NCI-H1436 (cell line): Measurements from ENCODE around the gene AEBP1.

Source experiments
- DNase-seq: peaks from one replicate; lab custom pipeline; 2025; lab: John Stamatoyannopoulos, UW

AEBP1 gene

DNA sequence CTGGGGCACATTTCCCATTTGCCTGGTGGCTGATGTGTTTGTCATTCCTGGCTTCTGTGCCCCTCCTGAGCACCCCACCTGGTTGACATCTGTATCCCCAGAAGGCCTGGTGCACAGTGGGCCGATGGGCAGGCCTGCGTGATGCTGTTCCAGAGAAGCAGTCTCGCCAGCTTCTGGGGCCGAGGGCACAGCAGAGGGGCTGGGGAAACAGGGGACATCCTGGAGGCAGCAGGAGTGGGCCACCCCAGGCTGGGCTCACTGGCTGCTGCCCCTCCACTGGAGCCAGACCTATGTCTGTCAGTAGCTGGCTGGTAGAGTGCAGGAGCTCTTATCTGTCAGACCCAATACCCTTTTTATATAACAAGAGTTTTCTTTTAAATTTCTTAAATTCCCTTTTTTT is 37.9 kb downstream of the AEBP1 start:
- no peak for DNase-seq

DNA sequence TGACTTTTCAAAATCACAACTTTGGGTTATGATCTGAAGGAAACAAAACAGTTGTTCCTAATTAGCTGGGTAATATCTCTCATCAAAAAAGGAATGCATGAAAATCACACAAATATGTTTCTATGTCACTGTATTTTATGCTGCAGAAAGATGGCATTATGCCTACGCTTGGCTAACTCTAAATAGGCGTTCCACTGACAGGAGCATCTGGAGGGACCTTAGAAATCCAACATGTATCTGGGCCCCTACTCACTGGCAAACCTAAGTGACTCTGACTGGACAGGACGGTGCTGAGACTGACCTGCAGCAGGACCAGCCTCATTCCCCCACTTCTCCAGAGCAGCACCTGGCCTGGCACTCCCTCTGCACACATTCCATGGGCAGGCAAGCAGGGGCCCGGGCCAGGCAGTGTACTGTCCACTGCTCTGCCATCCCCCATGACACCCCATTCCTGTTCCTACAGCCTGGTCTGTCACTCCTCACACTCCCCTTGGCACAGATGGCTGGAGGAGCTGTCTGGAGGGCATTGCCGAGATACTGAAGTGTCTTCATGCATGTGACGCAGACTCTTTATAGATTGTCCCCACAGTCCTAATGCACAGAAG is 39.6 kb downstream of the AEBP1 start:
- DNase-seq: no peak

DNA sequence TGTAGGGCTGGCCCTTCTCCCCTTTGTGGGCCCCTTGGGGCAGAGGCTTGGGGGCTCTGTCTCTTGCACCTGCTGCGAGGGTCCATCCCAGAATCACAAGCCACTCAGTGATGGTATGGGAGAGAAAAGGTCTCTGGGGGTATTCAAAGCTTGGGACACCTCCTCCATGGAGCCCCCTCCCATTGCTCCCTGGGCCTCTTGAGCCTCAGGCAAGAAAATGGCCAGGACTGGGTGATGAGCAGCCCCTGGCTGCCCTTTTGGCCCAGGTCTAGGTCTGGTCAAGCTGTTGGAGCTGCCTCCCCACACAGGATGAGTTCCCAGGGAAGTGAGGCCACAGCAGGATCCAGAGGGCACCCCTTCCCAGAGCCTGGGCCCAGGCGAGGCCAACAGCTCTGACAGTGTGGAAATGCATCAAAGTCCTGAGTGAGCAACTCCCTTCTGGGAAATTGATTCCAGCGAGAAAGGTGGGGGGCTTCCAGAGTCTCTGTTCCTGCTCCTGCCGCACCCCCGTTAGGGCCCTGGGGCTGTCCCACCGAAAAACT is 40.4 kb downstream of the AEBP1 start:
- DNase-seq: no peak

DNA sequence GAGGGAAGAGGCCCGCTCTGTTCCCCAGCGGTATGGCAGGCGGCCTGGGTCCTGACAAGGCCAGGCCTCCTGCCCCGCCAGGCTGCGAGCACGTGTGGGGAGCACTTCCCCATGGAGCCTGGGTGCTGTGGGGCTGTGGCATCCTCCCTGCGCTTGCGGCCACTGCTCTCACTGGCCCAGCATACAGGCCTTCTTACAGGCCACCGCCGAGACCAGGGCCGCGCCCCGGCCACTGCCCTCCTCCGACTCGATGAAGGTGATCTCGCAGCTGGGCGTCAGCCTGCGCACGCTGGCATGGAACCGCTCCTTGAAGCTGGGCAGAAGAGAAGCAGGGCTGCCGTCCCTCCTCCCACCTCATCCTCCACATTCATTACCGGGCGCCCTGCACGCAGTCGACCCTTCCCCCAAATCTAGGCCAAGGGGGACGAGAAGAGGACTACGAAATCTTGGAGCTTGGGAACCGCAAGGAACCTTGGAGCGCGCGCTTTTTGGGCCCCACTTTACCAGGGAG is 40.9 kb downstream of the AEBP1 start:
- no peak for DNase-seq

DNA sequence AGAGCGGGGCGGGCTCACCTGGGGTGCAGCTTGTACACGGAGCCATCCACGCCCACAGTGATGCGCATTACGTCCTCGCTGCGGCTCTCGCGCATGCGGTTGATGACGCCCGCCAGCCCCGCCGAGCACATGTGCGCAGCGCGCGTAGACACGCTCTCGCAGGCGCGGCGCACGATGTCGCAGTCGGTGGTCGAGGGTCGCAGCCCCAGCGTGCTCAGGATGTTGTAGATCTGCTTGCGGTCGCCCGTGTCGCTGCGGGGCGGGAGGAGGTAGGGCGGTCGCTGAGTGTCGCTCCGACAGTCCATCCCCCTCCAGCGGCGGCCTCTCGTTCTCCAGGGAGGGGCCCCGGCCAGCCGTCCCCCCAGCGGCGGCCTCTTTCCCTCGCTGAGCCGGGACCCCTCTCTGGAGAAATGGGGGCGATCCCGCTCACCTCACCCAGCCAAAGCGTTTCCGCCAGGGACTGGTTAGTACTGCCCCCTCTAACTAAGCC is 41.4 kb downstream of the AEBP1 start:
- no peak for DNase-seq

DNA sequence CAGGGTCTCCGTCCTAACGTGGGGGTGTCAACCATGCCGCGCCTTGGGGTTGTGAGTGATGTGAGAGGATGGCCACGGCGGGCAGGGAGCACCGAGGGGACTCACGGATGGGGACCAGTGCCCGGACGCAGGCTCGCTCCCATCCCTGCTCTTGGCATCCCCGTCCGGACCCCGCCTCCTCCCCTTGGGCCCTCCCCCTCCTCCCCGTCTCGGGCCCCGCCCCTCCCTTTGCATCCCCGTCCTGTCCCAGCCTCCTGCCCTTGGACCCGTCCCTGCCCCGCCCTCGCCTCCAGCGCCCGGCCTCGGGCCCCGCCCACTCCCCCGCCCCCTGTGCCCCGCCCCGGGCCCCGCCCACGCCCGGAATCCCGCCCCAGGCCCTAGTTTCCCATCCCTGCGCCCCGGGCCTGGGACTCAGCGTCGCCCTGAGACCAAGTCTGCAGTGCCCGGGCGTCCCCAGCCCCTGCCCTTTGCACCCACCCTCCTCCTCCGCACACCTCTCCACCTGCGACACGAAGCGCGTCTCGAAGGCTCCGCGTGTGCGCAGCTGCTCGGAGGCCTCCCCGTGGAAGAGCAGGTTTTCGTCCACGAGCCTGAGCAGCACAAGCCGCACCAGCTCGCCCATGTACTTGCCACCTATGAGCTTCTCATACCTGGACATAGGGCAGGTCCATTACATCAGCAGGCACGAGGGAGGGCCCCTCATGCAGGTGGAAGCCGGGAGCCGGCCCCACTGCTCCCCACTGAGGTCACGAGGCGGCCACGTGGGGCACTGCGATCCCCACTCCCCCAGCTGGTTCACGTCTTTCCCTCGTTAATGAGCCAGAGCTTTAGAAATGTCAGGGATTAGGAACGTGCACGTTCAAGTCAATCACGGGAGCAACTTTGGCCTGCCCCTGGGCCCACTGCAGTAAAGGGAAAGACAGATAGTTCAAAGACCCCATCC is 42.1 kb downstream of the AEBP1 start:
- DNase-seq: no peak

DNA sequence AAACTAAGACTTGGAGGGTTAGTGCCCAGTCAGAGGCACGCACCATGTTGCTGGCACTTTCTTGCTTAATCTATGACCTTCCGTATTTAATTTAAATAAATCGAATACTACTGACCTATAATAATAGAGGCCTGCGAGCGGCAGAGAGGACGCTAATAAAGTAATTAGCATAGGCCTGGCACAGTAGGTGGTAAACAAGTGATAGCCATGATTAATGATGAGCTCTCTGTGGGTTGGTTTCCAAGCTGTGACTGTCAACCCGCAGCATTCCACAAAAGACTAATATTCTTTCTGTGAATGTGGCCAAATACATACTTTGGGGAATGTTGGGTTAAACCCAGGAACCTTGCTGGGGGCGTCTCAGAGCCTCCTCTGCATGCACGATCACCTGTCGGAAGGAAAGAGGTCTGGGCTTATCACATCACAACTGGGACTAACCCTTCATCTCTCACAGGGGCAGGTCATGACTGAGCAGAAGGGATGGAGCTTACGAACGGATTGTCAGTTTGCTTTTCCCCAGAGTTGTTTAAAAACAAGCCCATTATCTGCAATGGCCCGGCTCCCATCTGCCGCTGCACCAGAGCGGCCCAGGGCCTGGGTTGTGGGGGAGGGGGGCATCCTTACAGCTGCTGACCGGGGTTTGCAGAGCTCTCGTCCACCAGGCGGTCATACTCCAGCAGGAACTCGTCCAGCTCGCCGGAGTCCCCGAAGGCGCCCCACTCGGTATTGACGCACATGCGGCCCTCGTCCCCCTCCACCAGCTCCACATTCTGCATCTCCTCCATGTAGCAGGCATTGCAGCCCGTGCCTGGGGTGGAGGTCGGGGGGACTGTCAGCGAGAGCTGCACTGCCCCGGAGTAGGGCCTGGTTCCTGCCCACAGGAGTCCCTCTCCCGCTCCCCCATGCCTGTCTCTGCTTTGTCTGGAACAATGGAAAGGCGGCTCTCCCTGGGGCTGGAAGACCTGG is 43.2 kb downstream of the AEBP1 start:
- DNase-seq: no peak

DNA sequence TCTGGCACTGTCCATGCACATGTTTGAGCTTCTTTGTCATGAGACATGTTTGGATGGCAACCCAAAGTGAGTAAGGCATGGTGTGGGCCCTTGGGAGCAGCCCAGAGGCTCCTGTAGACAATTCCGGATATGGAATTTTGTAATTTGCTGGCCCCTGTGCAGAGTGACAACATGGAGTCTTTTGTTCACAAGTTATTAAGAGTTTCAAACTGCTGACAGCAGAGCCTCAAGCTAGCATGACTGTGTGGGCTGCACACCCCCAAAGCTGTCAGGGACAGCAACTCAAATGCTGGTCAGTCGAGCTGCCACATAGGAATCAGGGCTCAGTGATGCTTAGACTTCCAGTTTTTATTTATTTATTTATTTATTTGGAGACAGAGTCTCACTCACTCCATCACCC is 44.0 kb downstream of the AEBP1 start:
- DNase-seq: no peak

DNA sequence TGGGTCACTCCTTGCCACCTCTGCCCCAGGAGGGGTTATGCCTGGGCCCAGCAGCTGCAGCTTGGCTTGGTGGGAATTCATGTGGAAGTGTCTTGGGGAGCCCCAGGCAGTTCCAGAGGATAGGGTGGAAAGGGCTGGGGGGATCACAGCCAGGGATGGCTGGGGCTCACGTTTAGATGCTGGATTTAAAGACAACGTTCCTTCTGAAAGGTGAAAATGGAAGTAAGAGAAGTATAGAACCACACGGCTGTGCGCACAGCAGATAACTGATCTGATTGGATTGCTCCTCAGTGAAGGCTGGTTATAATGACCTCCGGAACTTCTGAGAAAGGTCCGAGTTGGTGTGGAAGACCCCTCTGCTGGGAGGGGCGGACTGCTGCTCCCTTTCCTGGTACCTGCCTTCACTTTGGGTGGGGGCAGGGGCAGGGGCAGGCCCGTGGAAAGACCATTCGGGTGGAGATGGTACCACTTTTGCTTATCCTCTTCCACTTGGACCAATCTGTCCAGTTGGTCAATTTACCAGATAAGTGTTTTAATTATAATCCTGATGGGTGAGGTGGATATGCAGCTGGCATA is 44.9 kb downstream of the AEBP1 start:
- no peak for DNase-seq

DNA sequence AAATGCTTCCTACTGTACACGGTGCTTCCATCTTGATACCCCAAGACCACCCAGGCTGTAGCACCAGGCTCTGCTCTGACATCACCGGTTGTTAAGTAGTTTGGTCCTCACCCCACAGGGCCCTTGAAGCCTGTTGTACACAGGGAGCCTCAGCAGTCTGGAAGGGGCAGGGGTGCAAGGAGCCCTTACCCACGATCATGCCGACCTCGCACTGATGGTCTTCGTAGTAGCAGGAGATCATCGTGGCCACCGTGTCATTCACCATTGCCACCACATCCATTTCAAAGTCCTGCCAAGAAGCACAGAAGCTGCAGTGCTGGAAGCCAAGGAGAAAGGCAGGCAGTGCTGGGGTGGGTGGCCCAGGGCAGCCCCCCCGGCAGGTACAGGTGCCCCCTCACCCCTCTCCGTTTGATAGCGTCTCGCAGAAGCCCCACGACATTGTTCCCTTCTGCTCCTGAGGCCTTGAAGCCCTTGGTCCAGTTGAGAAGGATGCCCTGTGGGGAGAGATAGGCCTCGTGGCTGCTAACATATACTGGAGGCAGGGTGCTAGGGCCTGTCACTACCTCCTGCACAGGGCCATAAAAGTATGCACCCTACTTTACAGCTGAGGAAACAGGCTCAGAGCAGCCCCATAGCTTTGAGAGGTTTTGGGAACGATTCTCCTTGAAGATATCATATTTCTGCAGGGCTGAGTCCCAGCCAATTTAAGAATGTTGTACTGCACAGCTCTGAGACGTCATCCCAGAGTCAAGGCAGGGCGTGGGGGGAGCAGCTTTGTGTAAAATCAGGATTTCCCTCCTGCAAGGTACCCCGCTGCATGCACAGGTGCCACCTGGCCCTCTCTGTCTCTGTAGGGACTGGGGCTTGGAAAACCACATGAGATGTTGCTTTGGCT is 45.7 kb downstream of the AEBP1 start:
- no peak for DNase-seq

DNA sequence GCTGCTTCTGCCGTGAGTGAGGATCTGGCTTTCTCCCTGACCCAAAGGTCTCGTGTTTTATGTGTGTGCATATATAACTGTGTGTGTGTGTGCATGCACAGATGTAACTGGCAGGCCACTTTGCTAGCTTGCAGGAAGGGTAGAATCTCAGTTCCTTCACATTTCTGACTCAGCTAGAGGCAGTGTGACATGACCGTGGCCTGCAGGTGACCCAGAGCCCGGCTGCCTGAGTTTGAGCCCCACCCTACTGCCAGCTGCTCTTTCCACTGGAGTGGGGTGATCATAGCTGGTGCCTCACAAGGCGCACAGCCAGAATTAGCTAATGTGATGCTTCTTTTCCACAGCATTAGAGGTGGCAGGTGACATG is 46.3 kb downstream of the AEBP1 start:
- DNase-seq: no peak

DNA sequence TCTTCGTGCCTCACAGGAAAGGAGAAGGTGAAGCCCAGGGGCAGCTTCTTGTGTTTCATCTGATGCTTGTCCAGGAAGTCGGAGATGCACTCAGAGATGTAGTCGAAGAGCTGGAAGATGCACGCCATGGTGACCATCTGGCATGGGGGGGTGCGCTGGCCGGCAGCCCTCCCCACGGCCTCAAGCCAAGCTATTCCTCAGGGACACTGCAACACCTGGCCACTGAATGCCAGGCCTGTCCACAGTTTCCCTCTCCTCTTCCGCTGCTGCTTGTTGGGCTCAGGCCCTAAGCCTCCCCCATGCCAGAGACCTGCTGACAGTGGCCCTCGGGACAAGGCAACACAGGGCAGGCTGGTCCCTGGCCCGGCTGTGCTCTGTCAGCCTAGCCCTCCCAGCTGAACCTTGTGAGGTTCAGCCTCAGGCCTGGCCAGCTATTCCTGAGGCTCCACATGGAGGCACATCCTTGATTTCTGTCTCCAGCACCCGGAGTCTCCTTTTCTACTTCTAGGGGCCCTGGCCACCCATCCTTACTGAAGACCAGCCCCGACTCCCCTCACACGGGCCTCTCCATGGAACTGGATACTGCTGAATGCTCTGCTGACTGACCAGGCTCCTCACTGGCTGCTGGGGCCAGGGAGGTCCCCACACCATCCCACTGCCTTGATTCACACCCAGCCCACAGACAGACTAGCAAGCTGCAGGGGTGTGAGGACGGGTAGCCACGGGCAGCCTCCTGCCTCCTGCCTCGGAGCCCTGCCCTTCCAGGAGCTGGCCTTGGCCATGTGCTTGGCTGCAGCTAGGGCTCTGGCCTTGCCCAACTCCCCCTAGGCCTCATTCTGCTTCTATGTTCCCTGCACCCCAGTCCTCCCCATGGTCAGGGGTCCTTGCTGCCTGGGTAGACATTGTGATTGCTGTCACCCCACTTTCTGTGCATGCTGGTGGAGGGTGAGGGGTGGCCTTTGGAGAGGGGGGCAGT is 47.1 kb downstream of the AEBP1 start:
- DNase-seq: no peak

DNA sequence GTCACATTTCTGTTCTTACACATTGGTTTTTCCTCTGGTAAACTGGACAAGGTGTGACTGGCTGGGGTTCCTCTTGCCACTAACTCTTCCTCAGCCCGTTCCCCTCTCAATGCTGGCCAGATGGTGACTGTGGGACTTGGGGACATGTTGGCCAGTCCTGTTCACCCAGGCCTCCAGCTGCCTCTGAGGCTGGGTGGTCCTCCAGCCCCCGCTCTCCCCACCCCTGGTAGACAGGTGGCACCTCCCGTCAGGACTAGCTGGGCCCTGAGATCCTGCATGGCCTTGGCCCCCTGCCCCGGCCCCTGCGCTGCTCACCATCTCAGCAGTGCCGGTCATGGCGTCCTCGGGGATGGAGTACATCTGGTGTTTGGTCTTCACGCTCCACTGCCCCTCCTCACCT is 47.8 kb downstream of the AEBP1 start:
- DNase-seq: no peak

DNA sequence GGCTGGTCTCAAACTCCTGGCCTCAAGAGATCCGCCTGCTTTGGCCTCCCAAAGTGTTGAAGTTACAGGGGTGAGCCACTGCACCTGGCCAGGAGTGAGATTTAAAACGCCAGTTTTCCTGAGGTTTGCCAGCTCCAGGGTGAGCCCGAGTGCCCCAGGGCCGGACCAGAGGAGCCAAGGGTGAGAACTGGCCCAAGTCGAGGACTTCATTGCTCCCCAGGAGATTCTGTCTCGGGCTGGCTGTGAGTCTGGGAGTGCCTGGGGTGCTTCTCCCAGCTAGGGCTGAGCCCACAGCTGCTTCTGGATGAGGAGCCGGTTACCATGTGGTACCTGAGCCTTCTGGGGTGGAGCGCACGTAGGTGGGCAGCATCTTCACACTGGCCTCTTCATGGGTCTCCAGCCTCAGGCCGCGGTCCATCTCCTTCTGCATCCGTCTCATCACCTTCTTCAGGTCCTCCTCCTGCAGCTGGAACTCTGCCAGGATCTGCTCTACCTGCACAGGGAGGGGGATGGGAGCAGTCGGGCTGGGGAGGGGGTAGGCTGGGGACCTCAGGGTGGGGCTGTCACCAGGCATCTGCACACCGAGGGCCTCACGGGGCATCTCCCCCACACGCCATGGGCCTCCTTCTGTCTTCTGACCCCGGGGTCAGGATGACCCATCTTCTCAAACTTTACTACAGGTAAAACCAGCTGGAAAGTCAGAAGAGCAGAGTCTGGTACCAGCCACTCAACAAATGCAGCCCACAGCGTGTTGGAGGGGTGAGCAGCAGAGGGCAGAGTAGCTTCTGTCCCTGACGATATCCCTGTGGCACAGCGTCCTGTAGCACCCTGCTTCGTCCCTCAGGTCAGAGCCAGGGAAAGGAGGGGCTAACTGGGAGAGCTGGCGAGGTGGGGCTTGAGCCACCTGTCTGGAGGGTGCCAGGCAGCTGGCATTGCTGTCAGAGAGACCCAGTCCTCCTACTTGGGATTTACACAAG is 49.1 kb downstream of the AEBP1 start:
- no peak for DNase-seq

DNA sequence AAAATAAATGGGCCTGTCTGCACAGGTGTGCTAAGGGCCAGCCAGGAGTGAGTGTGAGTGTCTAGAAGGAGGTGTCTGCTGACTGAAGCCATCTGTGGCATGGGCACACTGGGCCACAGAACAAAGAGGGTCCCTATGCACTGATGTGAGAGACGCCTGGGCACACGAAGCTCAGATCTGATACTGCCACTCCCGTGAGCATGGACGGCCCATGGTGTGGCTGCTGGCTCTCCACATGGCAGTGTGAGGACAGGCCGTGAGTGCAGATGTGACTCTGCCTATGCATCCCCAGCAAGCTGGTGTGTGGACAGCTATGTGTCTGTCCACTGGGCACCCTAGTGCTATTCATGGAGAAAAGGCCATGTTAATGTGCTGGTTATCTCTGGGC is 49.8 kb downstream of the AEBP1 start:
- no peak for DNase-seq

DNA sequence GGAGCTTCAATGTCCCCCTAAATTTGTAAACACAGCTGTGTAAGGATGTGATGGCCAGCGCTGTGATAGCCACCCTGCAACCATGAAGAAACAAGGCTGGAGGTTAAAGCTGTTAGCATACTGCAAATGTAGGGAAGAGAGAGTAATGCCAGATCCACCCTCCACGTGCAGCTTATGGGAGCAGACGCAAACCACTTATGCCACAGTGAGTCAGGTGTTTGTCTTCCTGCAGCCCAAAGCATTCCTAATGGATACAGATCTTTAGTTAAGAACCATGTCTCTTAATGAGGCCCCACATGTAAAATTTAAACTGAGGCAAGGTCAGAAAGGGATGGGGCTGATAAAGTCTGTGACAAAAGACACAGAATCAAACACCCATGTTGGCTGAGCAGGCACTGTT is 50.6 kb downstream of the AEBP1 start:
- DNase-seq: no peak

DNA sequence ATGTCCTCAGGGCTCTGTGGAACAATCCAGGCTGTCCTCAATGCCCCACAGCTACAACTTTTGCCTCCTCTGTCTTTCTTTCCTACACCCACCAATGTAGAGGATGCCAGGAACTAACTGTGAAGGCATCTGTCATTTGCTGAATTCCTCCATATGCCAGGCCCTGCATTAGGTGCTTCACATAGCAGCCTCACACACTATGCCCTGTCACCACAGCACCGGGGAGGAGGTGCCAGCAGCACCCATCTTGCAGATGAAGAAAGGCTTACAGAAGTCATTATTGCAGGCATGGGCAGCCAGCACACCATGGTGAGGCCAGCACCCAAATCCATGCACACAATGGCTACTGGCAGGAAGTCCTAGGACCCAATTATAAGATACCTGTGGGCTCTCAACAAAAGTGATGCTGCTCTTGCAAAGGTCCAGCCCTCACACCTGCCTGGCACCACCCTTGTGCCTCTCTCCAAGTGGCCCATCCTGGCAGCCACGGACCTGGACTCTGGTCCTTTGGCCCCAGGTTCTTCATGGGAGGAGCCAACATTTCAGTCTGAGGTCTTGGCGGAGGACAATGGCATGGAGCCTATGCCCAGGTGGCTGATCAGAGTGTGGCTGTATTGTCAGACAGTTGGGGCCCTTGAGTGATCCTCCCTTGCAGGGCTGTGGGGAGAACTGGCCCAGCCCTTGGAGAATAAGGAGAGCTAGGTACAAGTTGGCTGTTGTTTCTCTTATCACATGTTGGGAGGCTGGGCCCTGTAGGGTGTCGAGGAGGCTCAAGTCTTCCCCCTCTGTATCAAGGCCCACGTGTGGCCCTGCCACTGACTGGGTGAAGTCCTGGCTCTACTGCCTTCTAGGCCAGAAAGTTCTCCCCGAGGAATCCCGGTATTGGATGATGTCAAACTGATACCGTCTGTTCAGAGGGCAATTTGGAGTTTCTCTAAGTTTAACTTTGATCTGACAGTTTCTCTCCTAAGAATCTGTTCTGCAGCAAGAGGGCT is 51.3 kb downstream of the AEBP1 start:
- no peak for DNase-seq
